Activated T-cell treated with anti-CD3 and anti-CD28 coated beads, Interleukin-2, amount 50 U/mL, for 1 hour (primary cell): Measurements from ENCODE around the gene HMG20A.
"Not testable (repeated sequence)": the region's sequence is repeated elsewhere in the genome, so short reads cannot be mapped to it uniquely, and the experiment has no call there.

Experiments
- DNase-seq: peaks from one replicate; pipeline ENCODE4 v3.0.0-alpha.2; 2020

Gene HMG20A

DNA sequence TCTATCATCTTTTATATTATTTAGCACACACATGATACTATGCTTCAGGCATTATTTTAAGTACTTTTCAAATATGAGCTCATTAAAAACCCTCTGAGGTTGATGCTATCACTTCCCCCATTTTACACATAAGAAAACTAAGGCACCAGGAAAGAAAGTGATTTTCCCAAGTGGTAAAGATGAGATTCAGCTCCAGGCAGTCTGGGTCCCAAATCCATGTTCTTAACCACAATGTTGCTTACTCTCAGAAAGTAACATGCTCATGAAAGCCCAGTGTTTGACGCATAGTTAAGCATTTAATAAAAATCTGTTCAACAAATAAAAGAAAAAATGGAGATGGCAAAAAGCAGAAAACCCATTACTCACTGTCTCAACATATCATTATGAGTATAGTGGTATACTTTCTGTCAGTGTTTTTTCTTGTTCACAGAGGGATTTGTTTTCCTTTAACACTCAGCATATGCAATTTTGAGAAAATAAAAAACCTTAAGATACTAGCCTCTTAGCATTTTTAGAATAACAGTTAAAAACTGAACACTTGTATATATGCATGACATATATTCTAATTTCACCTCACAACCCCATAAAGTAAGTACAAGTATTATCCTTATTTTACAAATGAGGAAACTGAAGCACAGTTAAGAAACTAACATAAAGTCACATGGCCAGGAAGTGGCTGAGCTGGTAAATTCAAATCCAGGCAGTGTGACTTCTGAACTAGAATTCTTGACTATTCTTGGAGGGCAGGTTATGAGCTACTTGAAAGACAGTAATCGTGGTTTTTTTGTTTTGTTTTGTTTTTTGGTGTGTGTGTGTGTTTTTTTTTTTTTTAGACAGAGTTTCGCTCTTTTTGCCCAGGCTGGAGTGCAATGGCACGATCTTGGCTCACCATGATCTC, 11.2 kb upstream of the HMG20A start:
- DNase-seq = no peak

GRCh38 chr15:77410157-77410500, 10.6 kb upstream of the HMG20A start:
- DNase-seq = not testable (repeated sequence)

- no peak for DNase-seq
These were observed 9.7 kb upstream of the HMG20A start for GRCh38 chr15:77410701-77411618.

- DNase-seq = no peak
These were observed 9.1 kb upstream of the HMG20A start for GRCh38 chr15:77411619-77411976.

DNA sequence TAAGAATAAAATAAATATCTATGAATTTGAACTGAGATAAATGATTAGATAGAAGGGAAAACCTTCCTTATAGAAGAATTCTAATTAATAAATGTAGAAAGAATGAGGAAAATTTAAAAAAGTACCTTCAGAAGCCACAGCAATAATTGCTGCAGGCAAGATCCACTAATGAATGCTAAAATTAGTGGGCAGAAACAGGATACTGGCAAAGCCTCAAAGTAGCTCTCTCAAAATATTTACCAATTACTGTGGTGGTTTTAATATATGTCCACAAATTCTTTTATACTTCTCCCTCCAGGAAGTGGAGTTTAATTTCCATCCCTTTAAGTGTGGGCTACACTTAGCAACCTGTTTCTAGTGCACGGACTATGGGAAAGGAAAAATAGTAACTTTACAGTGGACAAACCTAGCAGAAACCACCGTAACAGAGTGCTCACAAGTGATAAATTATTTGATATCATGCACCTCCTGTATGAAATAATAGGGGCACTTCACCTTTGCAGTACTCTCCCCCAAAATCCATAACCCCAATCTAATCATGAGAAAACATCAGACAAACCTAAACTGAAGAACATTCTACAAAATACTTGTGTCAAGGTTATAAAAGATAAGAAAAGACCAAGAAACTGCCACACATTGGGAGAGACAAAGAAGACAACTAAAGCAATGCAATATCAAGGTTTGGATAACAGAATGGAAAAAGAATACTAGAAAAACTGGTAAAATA, 7.6 kb upstream of the HMG20A start:
- DNase-seq = no peak

GRCh38 chr15:77413699-77414349, 6.9 kb upstream of the HMG20A start:
- no peak for DNase-seq

DNA sequence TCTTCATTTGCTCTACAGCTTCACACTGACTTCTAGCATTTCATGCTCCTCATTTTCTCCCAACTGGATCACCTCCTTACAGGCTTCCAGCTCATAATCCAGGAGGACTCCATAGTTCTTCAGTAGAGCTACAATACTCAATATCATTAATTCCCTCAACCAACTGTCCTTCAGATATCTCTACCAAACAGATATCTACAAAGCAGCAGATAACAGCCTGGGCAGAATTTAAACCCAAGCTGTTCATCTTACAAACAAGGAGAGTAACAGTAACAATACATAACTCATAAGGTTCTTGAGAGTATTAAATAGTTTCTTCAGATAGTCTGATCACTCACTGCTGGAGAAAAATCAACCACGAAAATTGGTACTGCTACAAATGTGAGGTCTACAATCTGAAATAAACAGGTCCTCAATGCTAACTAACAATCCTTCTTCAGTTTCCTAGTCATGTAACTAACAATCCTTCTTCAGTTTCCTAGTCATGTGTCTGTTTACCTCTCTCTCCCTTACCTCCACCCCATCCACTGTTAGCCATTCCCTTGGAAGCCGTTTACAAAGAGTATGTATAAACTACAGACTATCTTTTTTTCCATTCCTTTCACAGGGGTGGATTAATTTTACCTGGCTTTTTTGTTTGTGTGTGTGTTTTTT, 5.8 kb upstream of the HMG20A start:
- no peak for DNase-seq

DNA sequence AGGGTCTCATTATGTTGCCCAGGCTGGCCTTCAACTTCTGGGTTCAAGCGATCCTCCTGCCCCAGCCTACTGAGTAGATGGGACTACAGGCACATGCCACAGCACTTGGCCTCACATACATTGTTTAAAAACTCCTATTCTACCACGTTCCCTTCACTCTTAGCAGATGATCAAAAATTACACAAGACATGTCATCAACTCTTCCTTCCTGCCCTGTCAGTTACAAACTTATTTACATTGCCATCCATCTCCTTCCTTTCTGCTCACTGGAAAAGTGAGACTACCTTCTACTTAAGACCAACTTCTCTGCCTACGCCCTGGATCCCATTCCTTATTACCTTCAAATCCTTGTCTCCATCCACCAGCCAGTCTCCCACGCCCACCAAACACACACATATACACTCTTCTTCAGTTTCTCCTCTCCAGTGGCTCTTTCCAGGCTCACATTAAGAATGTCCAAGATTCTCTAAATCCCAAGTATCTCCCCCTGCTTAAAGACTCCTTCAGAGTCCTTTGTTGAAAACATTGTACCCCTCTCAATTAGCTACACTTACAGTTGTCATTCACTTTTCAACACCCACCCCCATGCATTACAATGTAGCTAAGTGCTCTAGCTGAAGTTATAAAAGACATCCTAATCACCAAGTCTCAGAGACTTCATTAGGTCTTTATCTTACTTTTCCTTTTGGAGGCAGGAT, 5.1 kb upstream of the HMG20A start:
- no peak for DNase-seq

DNA sequence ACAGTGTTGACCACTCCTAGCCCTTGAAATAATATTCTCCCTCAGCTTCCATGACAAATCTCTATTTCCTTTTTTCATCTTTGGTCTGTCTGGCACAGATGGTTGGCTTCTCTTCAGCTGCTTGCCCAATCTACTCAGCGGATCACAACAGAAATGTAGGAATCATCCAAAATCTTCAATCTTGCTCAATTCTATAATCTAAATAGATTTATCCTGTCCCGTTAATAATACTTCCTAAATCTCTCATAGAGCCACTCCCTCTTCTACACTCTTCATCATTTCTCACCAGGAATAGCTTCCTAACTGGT, 4.6 kb upstream of the HMG20A start:
- DNase-seq = no peak

GRCh38 chr15:77416954-77417353, 3.7 kb upstream of the HMG20A start:
- DNase-seq = no peak

GRCh38 chr15:77417602-77418001, 3.1 kb upstream of the HMG20A start:
- DNase-seq = no peak

DNA sequence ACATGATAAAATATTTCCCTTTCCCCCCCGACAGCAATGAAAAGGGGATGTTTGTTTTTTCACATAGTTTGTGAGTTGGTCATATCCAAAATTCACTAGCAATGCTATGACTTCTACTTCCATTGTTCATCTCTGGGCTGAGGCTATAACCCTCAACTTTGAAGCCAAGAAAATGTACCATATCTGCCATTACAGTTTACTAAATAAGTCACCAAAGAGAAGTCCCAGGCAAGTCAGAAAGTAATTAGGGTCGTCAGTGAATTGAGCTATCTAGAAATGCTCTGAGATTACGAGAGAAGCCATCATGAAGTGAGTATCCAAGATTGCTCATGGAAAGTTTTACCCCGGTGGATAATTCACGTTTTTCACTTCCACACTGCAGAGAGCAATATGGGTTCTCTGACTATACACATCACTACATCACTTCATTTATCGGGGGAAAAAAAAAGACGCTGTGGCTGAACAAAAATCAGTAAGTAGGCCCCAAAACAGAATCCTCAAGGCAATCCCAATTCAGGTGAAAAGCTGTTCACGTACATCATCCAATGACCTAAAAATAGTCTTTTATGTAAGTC, 2.2 kb upstream of the HMG20A start:
- no peak for DNase-seq

- DNase-seq = no peak
These were observed 1.5 kb upstream of the HMG20A start for GRCh38 chr15:77418966-77419835.

DNA sequence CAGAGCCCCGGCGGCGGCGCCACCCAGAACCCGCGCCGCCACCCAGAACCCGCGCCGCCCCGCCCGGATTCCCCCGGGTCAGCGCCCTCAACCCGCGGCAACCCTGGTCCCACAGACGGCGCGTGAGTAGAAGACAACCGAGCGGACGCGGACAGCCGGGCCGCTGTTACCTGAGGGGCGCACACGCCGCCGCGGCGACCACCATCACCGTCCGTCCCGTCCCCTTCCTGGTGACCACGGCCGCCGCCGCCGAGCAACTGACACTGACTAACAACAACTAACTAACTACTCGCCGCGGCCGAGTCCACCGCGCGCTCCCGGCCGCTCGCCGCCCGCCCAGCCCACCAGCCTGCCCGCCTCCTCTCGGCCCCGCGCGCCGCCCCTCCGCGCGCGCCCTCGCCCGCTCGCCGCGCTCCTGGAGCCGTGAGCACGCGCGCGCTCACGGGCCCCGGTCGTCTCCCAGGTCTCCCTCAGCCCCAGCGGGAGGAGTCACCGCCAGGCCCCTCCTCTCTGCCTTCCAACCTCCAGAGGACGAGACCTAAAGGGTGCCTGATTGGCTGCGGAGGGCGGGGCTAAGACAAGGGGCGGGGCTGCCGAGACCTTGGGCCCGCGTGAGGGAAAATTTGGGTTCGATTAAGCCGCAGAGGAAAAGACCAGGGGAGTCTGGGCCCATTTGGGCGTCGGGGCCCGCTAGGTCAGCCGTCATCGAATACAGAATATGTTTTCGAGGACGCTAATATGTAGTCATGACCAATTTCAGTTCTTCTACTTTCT, 665 bp upstream of the HMG20A start, which contains the start of gene PEAK1:
Gene PEAK1, minus strand, starts transcription at position 269 of the 774 bp plus-strand sequence. CDS start 238,178 bp downstream, outside the sequence.
- peak; percentile 99 for DNase-seq

DNA sequence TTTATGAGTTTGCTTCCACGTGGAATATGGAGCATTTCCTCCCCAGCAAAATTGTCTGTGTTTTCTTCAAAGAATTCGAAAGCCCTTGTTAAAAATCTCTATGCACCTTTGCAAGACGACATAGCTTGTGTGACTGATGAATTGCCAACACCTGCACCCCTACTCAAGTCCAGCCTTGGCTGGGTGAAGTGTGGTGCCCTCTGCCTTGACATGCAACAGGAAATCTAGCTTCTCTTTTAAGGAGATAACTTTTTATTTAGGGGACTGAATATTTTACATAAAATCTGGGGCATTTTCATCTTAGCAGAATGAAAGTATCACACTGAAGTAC, 647 bp downstream of the HMG20A start:
- no peak for DNase-seq

GRCh38 chr15:77425104-77425503, 4.4 kb downstream of the HMG20A start:
- DNase-seq = no peak

DNA sequence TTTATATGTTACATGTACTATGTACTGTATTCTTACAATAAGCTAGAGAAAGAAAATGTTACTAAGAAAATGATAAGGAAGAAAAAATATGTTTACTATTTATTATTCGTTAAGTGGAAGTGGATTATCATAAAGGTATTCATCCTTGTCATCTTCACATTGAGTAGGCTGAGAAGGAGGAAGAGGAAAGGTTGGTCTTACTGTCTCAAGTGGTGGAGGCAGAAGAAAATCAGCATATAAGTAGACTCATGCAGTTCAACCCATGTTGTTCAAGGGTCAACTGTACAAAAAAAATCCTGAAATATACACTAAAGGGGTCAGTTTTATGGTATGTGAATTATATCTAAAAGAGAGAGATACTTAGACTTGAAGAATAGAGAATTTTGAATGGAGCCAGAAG, 5.7 kb downstream of the HMG20A start:
- DNase-seq = no peak

DNA sequence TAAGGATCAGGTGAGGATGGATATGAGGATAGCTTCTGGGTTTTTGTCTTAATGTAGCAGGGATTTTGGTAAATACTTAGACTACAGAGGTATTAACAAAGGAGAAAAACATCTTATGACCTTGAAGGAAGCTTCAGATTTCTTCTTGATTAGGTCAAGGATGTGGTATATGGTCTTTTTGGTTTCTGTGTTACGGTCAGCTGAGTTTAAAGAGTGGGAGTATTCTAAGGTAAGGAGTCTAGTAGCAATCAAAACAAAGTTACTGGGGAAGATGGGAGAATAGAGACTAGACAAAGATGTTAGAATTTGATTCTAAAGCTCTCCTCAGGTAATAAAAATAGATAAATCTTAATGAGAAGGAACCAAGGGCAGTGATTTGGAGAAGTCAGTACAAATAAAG, 6.2 kb downstream of the HMG20A start:
- no peak for DNase-seq

DNA sequence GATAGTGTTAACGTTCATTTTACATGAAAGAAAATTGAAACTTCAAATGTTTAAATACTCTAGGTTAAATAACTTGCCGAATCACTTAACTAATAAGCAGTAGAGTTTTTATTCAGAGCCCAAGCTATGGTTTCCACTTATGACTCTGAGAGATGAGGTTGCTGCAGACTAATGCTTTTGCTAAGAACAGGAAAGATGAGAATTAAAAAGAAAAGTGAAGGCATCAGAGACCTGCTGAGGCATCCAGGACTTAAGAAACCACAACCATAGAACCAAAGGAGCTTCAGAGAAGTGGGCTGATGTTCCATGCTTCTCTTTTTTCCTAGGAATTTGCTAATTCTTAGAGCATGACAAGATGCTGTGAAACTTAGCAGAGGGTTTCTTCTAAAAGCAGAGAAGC, 9.5 kb downstream of the HMG20A start:
- DNase-seq = no peak

DNA sequence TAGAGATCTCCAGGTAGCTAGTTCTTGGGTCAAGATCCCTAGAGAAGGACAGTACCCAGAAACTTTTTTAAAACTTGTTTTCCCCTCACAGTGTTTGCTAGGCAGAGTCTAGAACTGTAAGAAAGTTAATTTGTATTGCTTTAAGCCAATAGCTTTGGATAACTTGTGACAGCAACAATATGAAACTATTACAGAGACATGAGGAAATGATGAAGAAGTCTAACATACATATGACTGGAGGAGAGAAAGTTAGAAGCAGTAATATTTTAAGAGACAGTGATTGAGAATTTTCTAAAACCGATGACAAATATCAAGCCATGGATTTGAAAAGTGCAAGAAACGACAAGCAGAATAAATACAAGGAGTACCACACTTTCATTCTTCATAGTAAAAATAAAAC, 10.0 kb downstream of the HMG20A start:
- no peak for DNase-seq
